HS-27A (cell line): ENCODE results near the gene NUTM2F.
"Not testable (repeated sequence)": the region's sequence is repeated elsewhere in the genome, so short reads cannot be mapped to it uniquely, and the experiment has no call there.

Experiments
- DNase-seq: peaks from one replicate; pipeline ENCODE4 v3.0.0-alpha.2; 2012; ENCODE audit warnings: low read depth, missing footprints

The NUTM2F gene

DNA sequence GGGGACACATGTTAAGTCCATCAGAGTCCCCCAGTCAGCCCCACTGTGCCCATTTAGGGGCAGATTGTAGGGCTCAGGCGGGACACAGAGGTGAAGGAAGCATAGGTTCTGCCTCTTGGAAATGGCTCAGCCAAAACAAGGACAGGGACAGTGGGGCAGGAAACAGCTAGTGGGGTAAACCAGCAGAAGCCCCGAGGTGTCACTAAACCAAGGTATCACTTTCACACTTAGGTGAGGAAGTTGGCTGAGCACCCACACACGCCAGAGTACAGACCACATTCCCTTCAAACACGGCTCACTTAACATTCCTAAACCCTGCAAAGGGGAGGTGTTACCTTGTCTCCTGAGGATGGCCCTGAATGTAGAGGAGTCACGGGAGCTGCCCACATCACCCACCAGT lies 12.2 kb downstream of the NUTM2F start:
- DNase-seq = not testable (repeated sequence)

GRCh38 chr9:94315034-94315984 lies 13.1 kb downstream of the NUTM2F start:
- not testable (repeated sequence) for DNase-seq

GRCh38 chr9:94303321-94303720 lies 25.1 kb downstream of the NUTM2F start:
- no peak for DNase-seq

GRCh38 chr9:94302426-94302825 lies 26.0 kb downstream of the NUTM2F start:
- no peak for DNase-seq

GRCh38 chr9:94301583-94301982 lies 26.9 kb downstream of the NUTM2F start:
- no peak for DNase-seq

DNA sequence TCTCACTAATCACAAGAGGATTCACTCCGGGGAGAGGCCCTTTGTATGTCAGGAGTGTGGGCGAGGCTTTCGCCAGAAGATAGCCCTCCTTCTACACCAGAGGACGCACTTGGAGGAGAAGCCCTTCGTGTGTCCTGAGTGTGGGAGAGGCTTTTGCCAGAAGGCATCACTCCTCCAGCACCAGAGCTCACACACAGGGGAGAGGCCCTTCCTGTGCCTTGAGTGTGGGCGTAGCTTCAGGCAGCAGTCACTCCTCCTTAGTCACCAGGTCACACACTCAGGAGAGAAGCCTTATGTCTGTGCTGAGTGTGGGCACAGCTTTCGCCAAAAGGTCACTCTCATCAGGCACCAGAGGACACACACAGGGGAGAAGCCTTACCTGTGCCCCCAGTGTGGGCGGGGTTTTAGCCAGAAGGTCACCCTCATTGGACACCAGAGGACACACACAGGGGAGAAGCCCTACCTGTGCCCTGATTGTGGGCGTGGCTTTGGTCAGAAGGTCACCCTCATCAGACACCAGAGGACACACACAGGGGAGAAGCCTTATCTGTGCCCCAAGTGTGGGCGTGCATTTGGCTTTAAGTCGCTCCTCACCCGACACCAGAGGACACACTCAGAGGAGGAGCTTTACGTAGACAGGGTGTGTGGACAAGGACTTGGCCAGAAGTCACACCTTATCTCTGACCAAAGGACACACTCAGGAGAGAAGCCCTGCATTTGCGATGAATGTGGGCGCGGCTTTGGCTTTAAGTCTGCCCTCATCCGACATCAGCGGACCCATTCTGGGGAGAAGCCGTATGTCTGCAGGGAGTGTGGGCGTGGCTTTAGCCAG lies 27.8 kb downstream of the NUTM2F start:
- DNase-seq = no peak

DNA sequence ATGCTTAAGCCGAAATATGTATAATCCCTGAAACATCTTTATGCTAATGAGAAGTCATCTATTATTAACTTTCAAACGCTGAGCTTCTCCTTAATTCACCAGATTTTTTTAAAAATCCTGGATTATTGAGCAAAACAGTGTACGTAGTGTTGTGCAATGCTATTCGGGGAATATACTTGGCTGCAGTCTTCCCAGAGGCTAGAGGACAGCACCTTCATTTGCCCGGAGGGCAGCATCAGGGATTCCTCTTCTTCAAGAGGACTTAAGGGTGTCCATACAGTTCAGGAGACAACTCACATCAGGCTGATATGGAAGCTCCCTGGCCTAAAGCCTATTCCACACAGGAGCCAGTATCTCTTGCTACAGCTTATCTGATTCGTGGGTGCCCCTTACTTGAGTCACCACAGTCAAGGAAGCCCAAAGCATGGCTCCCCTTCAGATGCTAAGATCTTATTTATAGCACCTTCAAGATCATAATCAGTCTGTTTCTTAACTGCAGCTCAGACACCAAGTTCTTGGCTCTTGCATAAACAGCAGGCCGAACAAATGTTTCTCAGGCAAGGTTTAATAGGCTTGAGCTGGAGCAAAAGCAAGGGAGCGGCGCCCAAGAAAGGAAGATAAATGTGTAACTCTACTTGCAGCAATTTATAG lies 29.4 kb downstream of the NUTM2F start:
- no peak for DNase-seq

DNA sequence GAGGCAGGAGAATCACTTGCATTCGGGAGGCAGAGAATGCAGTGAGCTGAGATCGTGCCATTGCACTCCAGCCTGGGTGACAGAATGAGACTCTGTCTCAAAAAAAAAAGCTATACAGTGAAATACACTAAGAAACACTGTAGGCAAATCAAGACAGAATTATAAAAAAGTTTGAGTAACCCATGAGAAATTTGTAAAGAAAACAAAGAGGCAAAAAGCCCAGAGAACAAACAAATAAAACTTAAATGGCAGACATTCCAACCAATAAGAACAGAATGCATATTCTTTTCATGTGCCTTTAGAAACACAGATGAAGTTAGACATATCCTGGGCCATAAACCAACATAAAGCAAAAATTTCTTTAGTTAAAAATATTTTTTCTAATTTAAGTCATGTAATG lies 38.8 kb downstream of the NUTM2F start:
- no peak for DNase-seq

- no peak for DNase-seq
These were observed 40.4 kb downstream of the NUTM2F start for GRCh38 chr9:94287877-94288513.

DNA sequence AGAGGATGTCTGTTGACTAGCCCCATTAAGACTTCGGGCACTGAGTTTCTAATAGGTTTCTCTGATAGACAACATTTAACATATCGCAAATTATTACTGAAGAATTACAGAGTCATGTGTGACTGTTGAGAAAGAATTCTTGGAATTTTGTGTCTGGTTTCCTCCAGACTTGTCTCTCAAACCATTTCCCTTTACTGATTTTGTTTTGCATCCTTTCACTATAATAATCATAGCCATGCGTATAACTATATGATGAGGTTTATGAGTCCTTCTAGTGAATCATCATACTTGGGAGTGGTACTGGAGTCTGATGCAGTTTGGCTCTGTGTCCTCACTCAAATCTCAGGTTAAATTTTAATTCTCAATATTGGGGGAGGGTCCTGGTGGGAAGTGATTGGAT lies 42.3 kb downstream of the NUTM2F start:
- no peak for DNase-seq

DNA sequence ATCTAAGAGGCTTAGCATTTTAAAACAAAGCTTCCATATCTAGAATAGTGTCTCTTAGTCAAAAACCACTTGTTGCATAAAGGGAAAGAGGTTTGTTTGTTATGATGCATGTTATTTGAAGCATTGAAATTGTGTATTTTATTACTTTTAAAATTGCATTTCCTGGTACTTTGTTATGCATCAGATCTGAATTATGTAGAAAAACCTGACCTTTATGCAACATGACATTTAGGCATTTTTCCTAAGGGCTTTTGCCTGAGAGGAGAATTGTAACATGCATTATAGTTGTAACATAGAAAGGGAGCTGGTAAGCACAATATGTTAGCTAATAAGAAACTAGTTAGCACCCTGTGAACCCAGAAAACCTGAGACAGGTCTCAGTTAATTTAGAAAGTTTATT lies 47.3 kb downstream of the NUTM2F start:
- DNase-seq = no peak

GRCh38 chr9:94280409-94280989 lies 47.9 kb downstream of the NUTM2F start:
- no peak for DNase-seq

DNA sequence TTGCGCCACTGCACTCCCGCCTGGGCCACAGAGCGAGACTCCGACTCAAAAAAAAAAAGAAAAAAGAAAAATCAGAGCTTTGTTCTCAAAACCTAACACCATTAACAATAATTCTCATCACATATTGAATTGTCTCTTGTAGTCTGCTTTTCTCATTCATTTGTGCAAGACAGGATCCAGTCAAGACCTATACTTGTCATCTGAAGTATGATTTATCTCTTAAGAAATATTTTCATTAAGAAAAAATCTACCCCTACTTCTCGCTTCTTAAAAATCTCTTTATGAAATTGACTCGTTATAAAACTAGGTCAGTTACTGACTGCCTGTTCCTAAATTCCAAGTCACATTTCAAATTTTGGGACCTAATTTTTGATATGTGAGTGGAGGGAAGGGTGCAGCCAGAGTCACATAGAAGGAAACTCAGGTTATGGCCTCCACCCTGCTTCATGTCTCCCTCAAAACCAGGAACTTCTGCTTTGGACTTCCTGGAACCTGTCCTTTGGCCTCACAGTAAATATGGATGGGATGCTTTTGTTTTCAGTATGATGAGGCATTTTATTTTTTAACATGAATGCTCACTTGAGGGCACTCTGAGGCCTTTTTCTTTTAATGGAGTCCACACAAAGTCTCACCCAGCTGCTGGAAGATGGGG lies 50.4 kb downstream of the NUTM2F start:
- no peak for DNase-seq

- not testable (repeated sequence) for DNase-seq
These were observed 51.4 kb downstream of the NUTM2F start for GRCh38 chr9:94277029-94277428.

- DNase-seq = no peak
These were observed 58.4 kb downstream of the NUTM2F start for GRCh38 chr9:94270009-94270408.

- DNase-seq = no peak
These were observed 59.2 kb downstream of the NUTM2F start for GRCh38 chr9:94269264-94269663.
